Fibroblast of gingiva (primary cell): ENCODE results near the gene GPER1.
"Not testable (repeated sequence)": the region's sequence is repeated elsewhere in the genome, so short reads cannot be mapped to it uniquely, and the experiment has no call there.

Experiments
- DNase-seq: peaks from one replicate; pipeline ENCODE4 v3.0.0-alpha.2; 2011; ENCODE audit warnings: low read depth

Gene GPER1

DNA sequence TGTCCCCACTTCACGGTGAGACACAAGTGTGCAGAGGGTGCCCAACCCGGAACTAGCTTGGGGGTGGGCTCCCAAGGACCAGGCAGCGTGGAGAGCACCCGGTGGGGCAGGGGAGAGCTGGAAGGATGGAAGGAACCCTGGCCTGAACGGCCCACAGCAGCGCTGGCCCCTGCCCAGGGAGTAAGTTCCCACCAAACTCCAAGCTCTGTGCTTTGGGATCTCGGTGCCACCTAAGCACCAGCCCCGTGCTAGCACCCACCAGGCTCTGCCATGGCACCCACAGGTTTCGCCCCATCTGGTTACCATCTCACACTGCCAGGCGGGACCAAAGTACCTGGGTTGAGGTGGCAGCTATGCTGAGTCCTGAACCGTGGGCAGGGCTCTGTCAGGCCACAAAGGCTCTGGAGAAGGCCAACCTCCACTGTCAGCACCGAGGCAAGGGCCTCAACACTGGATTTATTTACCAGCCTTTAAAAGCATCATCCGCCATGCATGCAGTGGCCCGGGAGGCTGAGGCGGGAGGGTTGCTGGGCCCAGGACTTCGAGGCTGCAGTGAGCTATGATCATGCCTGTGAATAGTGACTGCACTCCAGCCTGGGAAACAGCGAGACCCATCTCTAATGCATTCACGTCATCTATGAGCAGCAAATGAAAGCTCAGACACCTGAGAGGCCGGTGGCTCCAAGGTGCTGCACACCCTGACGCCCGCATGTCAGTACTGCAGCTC, 16.0 kb downstream of the GPER1 start:
- no peak for DNase-seq

DNA sequence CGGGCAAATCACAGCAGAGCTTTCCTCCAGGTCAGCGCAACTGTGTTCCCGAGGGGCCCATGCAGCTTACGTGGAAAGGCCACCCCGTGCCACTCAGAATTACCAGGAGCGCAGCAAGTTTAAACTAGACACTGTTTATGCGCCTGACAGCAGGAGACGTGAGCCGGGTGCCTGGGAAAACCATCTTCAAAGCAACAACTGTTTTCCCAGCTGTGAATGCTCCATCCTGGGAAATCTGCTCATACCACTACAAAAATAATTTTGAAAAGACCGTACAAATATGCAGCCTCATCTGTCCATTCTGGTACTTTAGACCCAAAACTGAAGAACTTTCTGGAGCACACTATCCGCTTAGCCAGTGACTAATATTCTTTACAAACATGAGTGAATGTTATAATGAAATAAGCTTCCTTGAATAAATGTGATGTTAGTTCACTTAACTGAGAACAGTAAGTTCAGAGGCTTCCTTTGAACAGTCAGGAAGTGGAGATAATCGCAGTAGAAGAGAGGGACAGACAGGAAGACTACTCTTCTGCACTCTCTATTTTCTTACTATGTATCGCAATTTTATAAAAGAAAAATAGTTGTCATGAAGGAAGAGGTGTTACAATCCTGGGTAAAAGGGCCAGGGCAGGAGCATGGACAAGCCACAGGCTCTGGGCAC, 16.7 kb downstream of the GPER1 start:
- DNase-seq, result no peak

DNA sequence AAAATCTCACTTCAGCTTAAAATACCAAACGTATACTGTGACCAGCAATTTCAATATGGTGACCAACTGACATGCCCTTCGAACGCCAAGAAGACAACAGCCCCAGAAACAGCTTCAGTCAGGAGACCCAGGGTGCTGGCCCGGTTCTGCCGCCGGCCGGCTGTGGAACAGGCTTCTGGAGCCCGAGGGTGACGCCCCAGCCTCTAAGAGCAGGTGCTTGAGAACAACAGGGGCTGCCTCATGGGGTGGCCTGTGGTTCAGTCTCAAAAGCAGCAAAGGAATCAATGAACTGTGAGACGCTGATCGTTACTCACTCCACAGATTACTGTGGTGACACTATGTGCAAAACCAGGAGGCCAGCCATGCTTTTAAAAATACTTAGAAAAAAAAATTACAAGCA, 17.3 kb downstream of the GPER1 start:
- DNase-seq, result no peak

DNA sequence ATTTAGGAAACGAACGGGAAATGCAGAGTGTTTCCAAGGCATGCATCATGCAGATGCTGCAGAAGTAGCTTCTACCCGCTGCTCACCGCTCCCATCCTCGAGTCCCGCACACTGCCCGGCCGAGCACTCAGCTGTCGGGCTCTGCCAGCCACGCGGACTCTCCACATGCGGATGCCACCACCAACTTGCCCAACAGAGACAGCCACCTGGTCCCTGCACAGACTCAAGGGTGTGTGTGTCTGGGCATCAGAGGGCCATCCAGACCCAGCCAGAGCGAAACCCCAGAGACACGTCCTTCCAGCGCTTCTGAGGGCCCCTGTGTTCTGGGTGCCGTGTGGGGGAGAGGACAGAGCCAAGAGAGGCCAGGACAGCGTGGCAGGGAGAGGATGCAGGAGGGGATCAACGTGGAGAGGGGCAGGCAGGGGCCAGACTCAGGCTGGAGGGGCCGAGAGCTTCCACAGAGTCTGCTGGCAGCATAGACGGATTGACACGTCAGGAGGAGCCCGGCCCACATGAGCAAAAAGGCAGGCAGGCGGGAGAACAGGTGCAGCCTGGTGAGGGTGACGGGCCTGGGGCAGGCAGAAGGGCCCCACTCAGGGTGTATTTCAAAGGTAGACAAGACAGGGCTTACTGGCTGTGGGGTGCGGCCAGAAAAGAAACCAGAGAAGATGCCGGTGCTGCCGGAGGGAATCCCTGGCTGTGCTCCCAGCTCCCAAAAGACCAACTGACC, 18.3 kb downstream of the GPER1 start:
- DNase-seq, result no peak

- DNase-seq, result no peak
Observed at GRCh38 chr7:1106793-1107421, 19.0 kb downstream of the GPER1 start.

GRCh38 chr7:1108264-1108920, 20.5 kb downstream of the GPER1 start:
- DNase-seq, result no peak

DNA sequence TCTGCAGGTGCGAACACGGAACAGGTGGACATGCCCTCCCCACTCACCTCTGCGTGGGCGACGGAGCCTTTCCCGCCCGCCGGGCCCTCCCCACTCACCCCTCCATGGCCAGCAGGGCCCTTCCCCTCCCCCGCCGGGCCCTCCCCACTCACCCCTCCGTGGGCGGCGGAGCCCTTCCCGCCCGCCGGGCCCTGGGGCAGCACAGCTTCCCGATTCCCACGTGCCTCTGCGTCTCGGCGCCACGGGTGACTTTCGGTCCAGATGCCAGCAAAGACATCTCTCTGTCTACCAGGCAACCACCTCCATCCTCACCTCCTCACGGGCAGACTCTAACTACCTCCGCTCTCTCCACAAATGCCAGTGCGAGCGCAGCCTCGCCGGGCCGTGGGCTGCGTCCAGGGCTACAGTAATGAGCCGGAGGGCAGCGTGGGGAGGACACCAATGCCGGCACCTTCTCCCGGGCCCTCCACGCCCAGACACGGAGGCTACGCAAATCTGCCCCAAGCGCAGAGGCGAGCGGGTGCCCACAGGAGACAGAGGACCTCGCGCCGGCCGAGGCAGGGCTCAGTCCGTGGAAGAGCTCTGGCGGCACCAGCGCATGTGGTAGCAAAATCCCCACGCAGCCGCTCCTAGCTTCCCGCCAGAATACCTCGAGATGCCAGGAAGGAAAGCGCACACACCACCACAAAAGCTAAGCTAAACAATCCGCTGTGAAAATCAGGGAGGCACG, 21.8 kb downstream of the GPER1 start:
- DNase-seq, result no peak

DNA sequence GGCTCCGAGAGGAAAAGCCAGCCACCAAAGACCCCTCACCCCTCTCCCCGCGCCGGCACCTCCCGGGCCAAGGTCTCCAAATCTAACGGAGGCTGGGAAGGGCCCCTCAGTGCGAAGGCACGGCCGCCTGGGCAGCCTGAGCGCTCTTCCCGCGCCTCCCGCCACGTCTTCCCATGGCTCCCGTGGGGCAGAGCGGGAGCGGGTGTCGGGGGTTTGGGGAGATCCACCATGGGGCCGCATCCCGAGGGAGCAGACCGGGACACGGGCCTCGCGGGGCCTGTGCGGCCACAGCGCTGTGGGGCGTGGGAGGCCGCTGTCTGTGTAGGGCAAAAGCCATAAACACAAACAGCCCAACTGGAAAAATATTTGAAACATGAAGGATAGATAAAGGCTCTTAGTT, 22.4 kb downstream of the GPER1 start:
- no peak for DNase-seq

DNA sequence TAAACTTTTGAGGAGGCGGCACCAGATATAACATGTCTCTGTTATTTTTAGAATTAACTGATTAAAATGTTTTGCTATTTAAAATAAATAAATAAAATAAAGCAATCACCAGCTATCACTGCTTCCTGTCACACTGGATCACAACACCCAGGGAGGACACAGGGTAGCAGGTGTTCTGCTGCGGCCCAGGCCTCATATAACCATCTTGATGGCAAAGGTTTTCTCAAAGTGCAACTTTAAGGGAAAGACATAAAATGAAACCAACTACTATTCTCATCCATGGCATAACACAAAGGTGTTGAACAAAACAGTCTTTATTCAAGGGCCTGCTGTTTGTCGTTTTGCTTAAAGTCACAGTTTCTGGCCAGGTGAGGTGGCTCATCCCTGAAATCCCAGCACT, 23.2 kb downstream of the GPER1 start:
- no peak for DNase-seq

- DNase-seq, result no peak
Observed at GRCh38 chr7:1112109-1112508, 24.2 kb downstream of the GPER1 start.

- no peak for DNase-seq
Observed at GRCh38 chr7:1112625-1113547, 25.0 kb downstream of the GPER1 start.

DNA sequence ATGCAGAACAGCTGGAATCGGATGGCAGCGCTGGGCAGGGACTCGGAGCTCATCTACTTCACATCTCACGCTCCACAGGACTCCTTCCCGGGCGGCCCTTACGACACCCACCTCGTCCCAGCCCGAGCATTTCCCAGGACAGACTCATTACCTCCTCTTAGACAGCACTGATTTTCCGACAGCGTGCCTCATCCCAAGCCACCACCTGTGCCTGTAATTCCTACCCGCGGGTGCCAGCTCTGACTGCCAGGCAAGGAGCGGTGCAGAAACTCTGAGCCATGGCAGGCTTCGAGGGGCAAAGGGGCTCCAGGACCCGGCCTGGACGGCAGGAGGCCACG, 25.6 kb downstream of the GPER1 start:
- DNase-seq, result no peak

GRCh38 chr7:1114088-1114487, 26.2 kb downstream of the GPER1 start:
- no peak for DNase-seq

GRCh38 chr7:1114505-1114904, 26.6 kb downstream of the GPER1 start:
- DNase-seq, result no peak

GRCh38 chr7:1115171-1116045, 27.5 kb downstream of the GPER1 start:
- DNase-seq, result not testable (repeated sequence)

DNA sequence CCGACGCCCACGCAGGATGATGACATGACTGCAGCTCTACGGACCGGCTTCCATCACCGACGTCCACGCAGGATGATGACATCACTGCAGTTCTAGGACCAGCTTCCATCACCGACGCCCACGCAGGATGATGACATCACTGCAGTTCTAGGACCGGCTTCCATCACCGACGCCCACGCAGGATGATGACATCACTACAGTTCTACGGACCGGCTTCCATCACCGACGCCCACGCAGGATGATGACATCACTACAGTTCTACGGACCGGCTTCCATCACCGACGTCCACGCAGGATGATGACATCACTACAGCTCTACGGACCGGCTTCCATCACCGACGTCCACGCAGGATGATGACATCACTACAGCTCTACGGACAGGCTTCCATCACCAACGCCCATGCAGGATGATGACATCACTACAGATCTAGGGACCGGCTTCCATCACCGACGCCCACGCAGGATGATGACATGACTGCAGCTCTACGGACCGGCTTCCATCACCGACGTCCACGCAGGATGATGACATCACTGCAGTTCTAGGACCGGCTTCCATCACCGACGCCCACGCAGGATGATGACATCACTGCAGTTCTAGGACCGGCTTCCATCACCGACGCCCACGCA, 28.6 kb downstream of the GPER1 start:
- DNase-seq, result not testable (repeated sequence)

GRCh38 chr7:1117321-1117928, 29.5 kb downstream of the GPER1 start:
- no peak for DNase-seq

- no peak for DNase-seq
Observed at GRCh38 chr7:1119201-1119600, 31.3 kb downstream of the GPER1 start.

GRCh38 chr7:1120791-1121190, 32.9 kb downstream of the GPER1 start:
- peak; percentile 44 for DNase-seq
